Caco-2 (cell line): ENCODE results near the gene TTLL11. TPM values are rescaled to one million over a fixed set of nuclear protein-coding genes. Genes with fewer than 3 reads are reported as not detected.

Experiments used
- BruUV-seq: library from RNA; stranded (reverse); fragments of 400-500 nt; replicated peaks from 2 replicates; lab custom pipeline; 2021; lab: Mats Ljungman, UMichigan
- CTCF ChIA-PET: fragments of 300-600 bp; sonication (Branson Sonifier 250); formaldehyde crosslinking; loops from one replicate; lab custom pipeline; 2022; ENCODE audit warnings: antibody characterized with exemption; lab: Charles Lee
- POLR2A ChIA-PET: fragments of 300-600 bp; sonication (Branson Sonifier 250); formaldehyde crosslinking; loops from one replicate; lab custom pipeline; 2022; ENCODE audit warnings: antibody characterized with exemption; lab: Charles Lee
- DNase-seq, 2 experiments: peaks; one replicate each; pipeline versions ENCODE4 v3.0.0 to v3.0.0-alpha.2; 2020 to 2022
- H3K27me3 ChIP-seq: replicated peaks from 2 replicates; pipeline ENCODE4 v1.6.0; 2011; ENCODE audit warnings: low read length; ENCODE audit not compliant: control insufficient read depth, insufficient read depth
- H3K36me3 ChIP-seq: 2 replicates; pipeline ENCODE4 v1.5.1; 2011; ENCODE audit warnings: low read length; ENCODE audit not compliant: control insufficient read depth, insufficient read depth
- H3K4me1 ChIP-seq: fragments of 250-450 bp; sonication (Bioruptor Pico); 2 replicates; pipeline ENCODE4 v1.5.1; 2020; ENCODE audit warnings: mild to moderate bottlenecking
- H3K4me3 ChIP-seq: 2 replicates; pipeline ENCODE4 v1.5.1; 2011; ENCODE audit warnings: low read depth, mild to moderate bottlenecking, control low read depth, low read length
- H3K9me3 ChIP-seq: fragments of 250-450 bp; sonication (Bioruptor Pico); 2 replicates; pipeline ENCODE4 v1.5.1; 2020; ENCODE audit warnings: mild to moderate bottlenecking, moderate library complexity
- H3K27ac Mint-ChIP-seq: one replicate; pipeline ENCODE4 v1.8.0; 2022; ENCODE audit warnings: mixed read lengths; ENCODE audit not compliant: unreplicated experiment
- H3K27me3 Mint-ChIP-seq: one replicate; pipeline ENCODE4 v1.8.0; 2022; ENCODE audit warnings: mixed read lengths; ENCODE audit not compliant: insufficient read depth, unreplicated experiment
- H3K36me3 Mint-ChIP-seq: one replicate; pipeline ENCODE4 v1.8.0; 2022; ENCODE audit warnings: mild to moderate bottlenecking, mixed read lengths; ENCODE audit not compliant: insufficient read depth, unreplicated experiment
- H3K4me1 Mint-ChIP-seq: one replicate; pipeline ENCODE4 v1.8.0; 2022; ENCODE audit warnings: low read depth, mixed read lengths; ENCODE audit not compliant: unreplicated experiment
- H3K4me3 Mint-ChIP-seq: one replicate; pipeline ENCODE4 v1.8.0; 2022; ENCODE audit warnings: mild to moderate bottlenecking, moderate library complexity, mixed read lengths; ENCODE audit not compliant: unreplicated experiment
- H3K9me3 Mint-ChIP-seq: one replicate; pipeline ENCODE4 v1.8.0; 2022; ENCODE audit warnings: mixed read lengths; ENCODE audit not compliant: unreplicated experiment
- intact Hi-C: fragments of 100-400 bp; cut with micrococcal nuclease; formaldehyde crosslinking; loops from one replicate; pipeline ENCODE4 v1.10.0; 2022; ENCODE audit not compliant: unreplicated experiment
- microRNA-seq: library from miRNA; unstranded; fragments of <30 nt; microRNA quantifications from one replicate; pipeline ENCODE4 v1.2.0, GENCODE V29; 2022
- total RNA-seq: library from RNA; stranded (reverse); gene quantifications from 2 replicates; pipeline ENCODE4 v1.2.3, GENCODE V29; 2022
- TF ChIP-seq, protein P1 (sequence below), 2 experiments: fragments of 200-600 bp in 1 of 2; IDR thresholded peaks; 1 replicate in 1 of 2; 2 replicates in 1 of 2; pipeline versions ENCODE4 v1.5.1 to v1.8.0; 2011 to 2022; ENCODE audit warnings: antibody characterized with exemption in 1 of 2, control low read depth in 1 of 2, inconsistent platforms in 1 of 2, low read depth in 1 of 2, low read length in 1 of 2, mild to moderate bottlenecking in 1 of 2, moderate library complexity in 1 of 2; ENCODE audit not compliant: insufficient read depth in 1 of 2, severe bottlenecking in 1 of 2, unreplicated experiment in 1 of 2

Gene TTLL11
- total RNA-seq, 1 experiment from 2014 or later, result 4.4 TPM

DNA sequence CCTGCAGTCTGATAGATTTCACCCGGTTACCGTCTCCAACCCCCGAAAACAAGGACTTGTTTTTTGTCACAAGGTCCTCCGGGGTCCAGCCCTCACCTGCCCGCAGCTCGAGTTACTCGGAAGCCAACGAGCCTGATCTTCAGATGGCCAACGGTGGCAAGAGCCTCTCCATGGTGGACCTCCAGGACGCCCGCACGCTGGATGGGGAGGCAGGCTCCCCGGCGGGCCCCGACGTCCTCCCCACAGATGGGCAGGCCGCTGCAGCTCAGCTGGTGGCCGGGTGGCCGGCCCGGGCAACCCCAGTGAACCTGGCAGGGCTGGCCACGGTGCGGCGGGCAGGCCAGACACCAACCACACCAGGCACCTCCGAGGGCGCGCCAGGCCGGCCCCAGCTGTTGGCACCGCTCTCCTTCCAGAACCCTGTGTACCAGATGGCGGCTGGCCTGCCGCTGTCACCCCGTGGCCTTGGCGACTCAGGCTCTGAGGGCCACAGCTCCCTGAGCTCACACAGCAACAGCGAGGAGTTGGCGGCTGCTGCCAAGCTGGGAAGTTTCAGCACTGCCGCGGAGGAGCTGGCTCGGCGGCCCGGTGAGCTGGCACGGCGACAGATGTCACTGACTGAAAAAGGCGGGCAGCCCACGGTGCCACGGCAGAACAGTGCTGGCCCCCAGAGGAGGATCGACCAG, 320.4 kb downstream of the TTLL11 start:
- H3K36me3 ChIP-seq, result no peaks in the 10 kb centered on the region; the same call in 1 of the 2 replicates
- Mint-ChIP-seq H3K9me3 (no peaks in the 10 kb centered on the region), H3K27me3 (no peaks in the 10 kb centered on the region), H3K27ac (no peak overlapping the region), H3K4me1 (no peaks in the 10 kb centered on the region), H3K4me3 (no peak overlapping the region), H3K36me3 (peaks cover 18% of the 10 kb centered on the region)
- TF ChIP-seq, protein P1, sequence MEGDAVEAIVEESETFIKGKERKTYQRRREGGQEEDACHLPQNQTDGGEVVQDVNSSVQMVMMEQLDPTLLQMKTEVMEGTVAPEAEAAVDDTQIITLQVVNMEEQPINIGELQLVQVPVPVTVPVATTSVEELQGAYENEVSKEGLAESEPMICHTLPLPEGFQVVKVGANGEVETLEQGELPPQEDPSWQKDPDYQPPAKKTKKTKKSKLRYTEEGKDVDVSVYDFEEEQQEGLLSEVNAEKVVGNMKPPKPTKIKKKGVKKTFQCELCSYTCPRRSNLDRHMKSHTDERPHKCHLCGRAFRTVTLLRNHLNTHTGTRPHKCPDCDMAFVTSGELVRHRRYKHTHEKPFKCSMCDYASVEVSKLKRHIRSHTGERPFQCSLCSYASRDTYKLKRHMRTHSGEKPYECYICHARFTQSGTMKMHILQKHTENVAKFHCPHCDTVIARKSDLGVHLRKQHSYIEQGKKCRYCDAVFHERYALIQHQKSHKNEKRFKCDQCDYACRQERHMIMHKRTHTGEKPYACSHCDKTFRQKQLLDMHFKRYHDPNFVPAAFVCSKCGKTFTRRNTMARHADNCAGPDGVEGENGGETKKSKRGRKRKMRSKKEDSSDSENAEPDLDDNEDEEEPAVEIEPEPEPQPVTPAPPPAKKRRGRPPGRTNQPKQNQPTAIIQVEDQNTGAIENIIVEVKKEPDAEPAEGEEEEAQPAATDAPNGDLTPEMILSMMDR (IDR thresholded peaks at IDR 0.05; ENCODE audit: insufficient read depth in 1 of 2, low read depth in 1 of 2, low read length in 1 of 2, severe bottlenecking in 1 of 2, unreplicated experiment in 1 of 2), result no peak
- H3K9me3 ChIP-seq, result no peaks in the 10 kb centered on the region
- ChIA-PET POLR2A (no interaction called here), CTCF (no interaction called here)
- BruUV-seq, result no TSS peak
- no peaks in the 10 kb centered on the region for H3K27me3 ChIP-seq
- no peak overlapping the region for H3K4me3 ChIP-seq
- H3K4me1 ChIP-seq, result no peaks in the 10 kb centered on the region
- intact Hi-C loops, result no loop called here
- no peak for DNase-seq

Small RNA genes within 50 kb of the gene (microRNA-seq; reads per million reads assigned to microRNA genes)
- gene MIR4478, result not detected

Other genes starting within 250 kb of the TTLL11 start
- gene NDUFA8, start 66.5 kb upstream of the TTLL11 start, total RNA-seq, result 58.0 and 63.5 TPM in 2 replicates
- not detected in 2 replicates for gene MORN5, start 66.6 kb upstream of the TTLL11 start, total RNA-seq
- gene LHX6, start 135.6 kb upstream of the TTLL11 start, total RNA-seq, result 6.1 and 7.6 TPM in 2 replicates
- gene RBM18, start 171.5 kb upstream of the TTLL11 start, total RNA-seq, result 20.6 and 23.1 TPM in 2 replicates
- gene MRRF, start 171.6 kb upstream of the TTLL11 start, total RNA-seq, result 61.7 and 64.6 TPM in 2 replicates